ENCODE results near the gene RNF169. TPM values are rescaled to one million over a fixed set of nuclear protein-coding genes. Genes with fewer than 3 reads are reported as not detected.
"Not testable (repeated sequence)": the region's sequence is repeated elsewhere in the genome, so short reads cannot be mapped to it uniquely, and the experiment has no call there.

RNF169 gene
- total and polyA plus RNA-seq, 12 donors, result 2.3 to 14.0 (median 10.8) TPM

DNA sequence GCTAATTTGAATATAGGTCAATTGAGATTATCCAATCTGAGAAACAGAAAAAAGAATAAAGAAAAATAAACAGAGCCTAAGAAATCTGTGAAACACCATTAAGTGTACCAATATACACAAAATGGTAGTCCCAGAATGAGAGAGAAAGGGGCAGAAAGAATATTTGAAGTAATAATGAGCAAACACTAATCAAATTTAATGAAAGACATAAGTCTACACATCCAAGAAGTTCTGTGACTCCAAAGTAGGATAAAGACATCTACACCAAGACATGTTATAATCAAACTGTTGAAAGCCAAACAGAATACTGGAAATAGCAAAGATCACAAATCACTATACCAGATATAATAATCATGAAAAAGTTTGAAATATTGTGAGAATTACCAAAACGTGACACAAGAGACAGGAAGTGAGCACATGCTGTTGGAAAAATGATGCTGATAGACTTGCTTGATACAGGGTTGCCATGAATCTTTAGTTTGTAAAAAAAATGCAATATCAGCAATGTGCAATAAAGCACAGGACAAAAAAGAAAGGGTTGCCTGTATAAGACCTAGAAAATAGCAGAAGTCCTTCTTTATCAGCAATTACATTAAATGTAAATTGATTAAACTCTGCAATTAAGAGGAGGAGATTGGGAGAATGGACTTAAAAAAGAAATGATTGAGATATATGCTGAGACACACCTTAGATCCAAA is 75.8 kb downstream of the RNF169 start:
- H3K4me1 ChIP-seq, result peaks cover 5 to 38% (median 25%) of the 10 kb centered on the region in 9 donors
- peaks cover 0 to 42% (median 4%) of the 10 kb centered on the region in 11 donors for H3K9me3 ChIP-seq
- no peak overlapping the region for H3K4me3 ChIP-seq
- TF ChIP-seq, protein P1, sequence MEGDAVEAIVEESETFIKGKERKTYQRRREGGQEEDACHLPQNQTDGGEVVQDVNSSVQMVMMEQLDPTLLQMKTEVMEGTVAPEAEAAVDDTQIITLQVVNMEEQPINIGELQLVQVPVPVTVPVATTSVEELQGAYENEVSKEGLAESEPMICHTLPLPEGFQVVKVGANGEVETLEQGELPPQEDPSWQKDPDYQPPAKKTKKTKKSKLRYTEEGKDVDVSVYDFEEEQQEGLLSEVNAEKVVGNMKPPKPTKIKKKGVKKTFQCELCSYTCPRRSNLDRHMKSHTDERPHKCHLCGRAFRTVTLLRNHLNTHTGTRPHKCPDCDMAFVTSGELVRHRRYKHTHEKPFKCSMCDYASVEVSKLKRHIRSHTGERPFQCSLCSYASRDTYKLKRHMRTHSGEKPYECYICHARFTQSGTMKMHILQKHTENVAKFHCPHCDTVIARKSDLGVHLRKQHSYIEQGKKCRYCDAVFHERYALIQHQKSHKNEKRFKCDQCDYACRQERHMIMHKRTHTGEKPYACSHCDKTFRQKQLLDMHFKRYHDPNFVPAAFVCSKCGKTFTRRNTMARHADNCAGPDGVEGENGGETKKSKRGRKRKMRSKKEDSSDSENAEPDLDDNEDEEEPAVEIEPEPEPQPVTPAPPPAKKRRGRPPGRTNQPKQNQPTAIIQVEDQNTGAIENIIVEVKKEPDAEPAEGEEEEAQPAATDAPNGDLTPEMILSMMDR (IDR thresholded peaks at IDR 0.05), result no peak
- H3K36me3 ChIP-seq, result peaks cover 0 to 64% (median 6%) of the 10 kb centered on the region in 9 donors
- H3K27me3 ChIP-seq, result no peaks in the 10 kb centered on the region
- 88 to 95% methylated on average over 1 of the region's 1 CpG for WGBS, 2 donors
- ATAC-seq, result no peak
- no peak for DNase-seq
- H3K27ac ChIP-seq, result no peak overlapping the region
- intact Hi-C loops (cut with DNase I), result no loop called here

DNA sequence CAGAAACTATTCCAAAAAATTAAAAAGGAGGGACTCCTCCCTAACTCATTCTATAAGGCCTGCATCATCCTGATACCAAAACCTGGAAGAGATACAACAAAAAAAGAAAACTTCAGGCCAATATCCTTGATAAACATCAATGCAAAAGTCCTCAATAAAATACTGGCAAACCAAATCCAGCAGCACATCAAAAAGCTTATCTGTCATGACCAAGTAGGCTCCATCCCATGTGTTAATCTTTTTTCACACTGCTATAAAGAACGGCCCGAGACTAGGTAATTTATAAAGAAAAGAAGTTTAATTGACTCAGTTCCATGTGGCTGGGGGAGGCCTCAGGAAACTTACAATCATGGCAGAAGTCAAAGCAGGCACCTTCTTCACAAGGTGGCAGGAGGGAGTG is 76.9 kb downstream of the RNF169 start:
- H3K27me3 ChIP-seq; DNase-seq; H3K27ac ChIP-seq; H3K4me3 ChIP-seq; intact Hi-C loops (cut with DNase I); ATAC-seq: not testable (repeated sequence)
- peaks cover 5 to 27% (median 21%) of the 10 kb centered on the region in 9 donors for H3K4me1 ChIP-seq
- H3K36me3 ChIP-seq, result peaks cover 0 to 62% (median 6%) of the 10 kb centered on the region in 9 donors
- H3K9me3 ChIP-seq, result peaks cover 0 to 42% (median 4%) of the 10 kb centered on the region in 11 donors
- 51 to 82% methylated on average over 2 of the region's 2 CpGs for WGBS, 2 donors

DNA sequence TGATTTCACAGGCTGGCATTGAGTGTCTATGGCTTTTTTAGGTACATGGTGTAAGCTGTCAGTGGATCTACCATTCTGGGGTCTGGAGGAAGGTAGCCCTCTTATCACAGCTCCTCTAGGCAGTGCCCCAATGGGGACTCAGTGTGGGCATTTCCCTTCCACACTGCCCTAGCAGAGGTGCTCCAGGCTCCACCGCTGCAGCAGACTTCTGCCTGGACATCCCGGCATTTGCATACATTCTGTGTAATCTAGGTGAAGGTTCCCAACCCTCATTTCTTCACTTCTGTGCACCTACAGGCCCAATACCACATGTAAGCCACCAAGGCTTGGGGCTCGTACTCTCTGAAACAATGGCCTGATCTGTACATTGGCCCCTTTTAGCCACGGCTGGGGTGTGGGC is 78.3 kb downstream of the RNF169 start:
- H3K27me3 ChIP-seq, result no peaks in the 10 kb centered on the region
- intact Hi-C loops (cut with DNase I), result no loop called here
- no peak overlapping the region for H3K4me3 ChIP-seq
- DNase-seq, result no peak
- 74 to 97% methylated on average over 4 of the region's 4 CpGs for WGBS, 2 donors
- TF ChIP-seq, protein P1 (IDR thresholded peaks at IDR 0.05), result no peak
- peaks cover 5 to 17% (median 11%) of the 10 kb centered on the region in 9 donors for H3K4me1 ChIP-seq
- no peak overlapping the region for H3K27ac ChIP-seq
- peaks cover 0 to 42% (median 4%) of the 10 kb centered on the region in 11 donors for H3K9me3 ChIP-seq
- peaks cover 0 to 67% (median 6%) of the 10 kb centered on the region in 9 donors for H3K36me3 ChIP-seq
- ATAC-seq, result no peak

DNA sequence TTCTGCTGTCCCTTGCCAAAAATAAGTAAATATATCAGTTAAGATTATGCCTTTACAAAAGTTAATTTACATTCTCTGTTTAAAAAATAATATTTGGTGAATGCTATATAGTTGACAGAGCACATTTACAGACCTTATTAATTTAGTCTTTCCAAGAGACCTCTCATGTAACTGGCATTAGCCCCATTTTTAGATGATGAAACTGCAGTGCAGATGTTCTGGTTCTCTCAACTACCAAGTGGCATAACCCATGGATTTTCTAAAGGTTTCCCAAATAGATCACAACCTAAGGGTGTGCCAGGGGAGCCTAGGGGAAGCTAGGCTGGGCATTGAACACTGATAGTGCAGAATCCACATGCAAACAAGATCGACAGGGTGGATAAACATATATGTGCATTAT is 88.5 kb downstream of the RNF169 start:
- H3K36me3 ChIP-seq, result peaks cover 0 to 89% (median 24%) of the 10 kb centered on the region in 9 donors

More for the DNA sequence above, 88.5 kb downstream of the RNF169 start:
- ATAC-seq (no peak), DNase-seq (no peak)
- H3K4me1 ChIP-seq, result peaks cover 0 to 16% (median 0%) of the 10 kb centered on the region in 9 donors
- no peak overlapping the region for H3K4me3 ChIP-seq
- H3K27ac ChIP-seq, result no peak overlapping the region
- no peaks in the 10 kb centered on the region for H3K27me3 ChIP-seq
- WGBS, 2 donors, result 95% methylated on average over 1 of the region's 1 CpG
- no peaks in the 10 kb centered on the region for H3K9me3 ChIP-seq
- TF ChIP-seq, protein P1 (IDR thresholded peaks at IDR 0.05), result no peak
- intact Hi-C loops (cut with DNase I), result no loop called here
